Forelimb muscle (tissue), 1 donor: Measurements from ENCODE around the gene INHA. TPM values are rescaled to one million over a fixed set of nuclear protein-coding genes. Genes with fewer than 3 reads are reported as not detected.
A peak's percentile ranks its signal among the peaks of the same experiment; 100 is the strongest.

ENCODE experiments used
- DNase-seq: peaks from one replicate; pipeline ENCODE4 v3.0.0-alpha.2; 2013; ENCODE audit warnings: low read depth
- polyA plus RNA-seq: library from polyadenylated mRNA; unstranded; fragments of 120-200 nt; gene quantifications from one replicate; pipeline ENCODE4 v1.2.1, GENCODE V29; 2013; ENCODE audit not compliant: insufficient read length

INHA gene, protein sequence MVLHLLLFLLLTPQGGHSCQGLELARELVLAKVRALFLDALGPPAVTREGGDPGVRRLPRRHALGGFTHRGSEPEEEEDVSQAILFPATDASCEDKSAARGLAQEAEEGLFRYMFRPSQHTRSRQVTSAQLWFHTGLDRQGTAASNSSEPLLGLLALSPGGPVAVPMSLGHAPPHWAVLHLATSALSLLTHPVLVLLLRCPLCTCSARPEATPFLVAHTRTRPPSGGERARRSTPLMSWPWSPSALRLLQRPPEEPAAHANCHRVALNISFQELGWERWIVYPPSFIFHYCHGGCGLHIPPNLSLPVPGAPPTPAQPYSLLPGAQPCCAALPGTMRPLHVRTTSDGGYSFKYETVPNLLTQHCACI
- 0.37 TPM for polyA plus RNA-seq

DNA sequence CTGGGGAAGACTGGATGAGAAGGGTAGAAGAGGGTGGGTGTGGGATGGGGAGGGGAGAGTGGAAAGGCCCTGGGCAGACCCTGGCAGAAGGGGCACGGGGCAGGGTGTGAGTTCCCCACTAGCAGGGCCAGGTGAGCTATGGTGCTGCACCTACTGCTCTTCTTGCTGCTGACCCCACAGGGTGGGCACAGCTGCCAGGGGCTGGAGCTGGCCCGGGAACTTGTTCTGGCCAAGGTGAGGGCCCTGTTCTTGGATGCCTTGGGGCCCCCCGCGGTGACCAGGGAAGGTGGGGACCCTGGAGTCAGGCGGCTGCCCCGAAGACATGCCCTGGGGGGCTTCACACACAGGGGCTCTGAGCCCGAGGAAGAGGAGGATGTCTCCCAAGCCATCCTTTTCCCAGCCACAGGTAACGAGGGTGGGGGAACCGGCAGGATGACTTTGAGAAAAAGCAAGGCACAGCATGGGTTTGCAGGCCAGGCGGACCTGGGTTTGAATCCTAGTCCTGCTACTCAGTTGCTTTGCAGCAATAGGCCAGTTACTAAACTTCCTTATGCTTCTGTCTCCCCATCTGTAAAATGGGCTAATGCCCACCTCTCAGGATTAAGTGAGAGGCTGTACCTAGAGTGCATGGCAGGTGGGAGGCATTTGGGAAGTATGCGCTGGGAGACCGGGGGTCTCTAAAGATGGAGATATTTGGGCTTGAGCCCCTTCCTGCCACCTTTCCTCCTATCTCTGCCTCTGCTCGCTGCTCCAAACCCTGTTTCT lies at the start of gene INHA:
TSS of gene INHA (plus strand) at position 74 of the 765 bp plus-strand sequence. CDS start at position 139, 65 bp downstream.
- DNase-seq = no peak

DNA sequence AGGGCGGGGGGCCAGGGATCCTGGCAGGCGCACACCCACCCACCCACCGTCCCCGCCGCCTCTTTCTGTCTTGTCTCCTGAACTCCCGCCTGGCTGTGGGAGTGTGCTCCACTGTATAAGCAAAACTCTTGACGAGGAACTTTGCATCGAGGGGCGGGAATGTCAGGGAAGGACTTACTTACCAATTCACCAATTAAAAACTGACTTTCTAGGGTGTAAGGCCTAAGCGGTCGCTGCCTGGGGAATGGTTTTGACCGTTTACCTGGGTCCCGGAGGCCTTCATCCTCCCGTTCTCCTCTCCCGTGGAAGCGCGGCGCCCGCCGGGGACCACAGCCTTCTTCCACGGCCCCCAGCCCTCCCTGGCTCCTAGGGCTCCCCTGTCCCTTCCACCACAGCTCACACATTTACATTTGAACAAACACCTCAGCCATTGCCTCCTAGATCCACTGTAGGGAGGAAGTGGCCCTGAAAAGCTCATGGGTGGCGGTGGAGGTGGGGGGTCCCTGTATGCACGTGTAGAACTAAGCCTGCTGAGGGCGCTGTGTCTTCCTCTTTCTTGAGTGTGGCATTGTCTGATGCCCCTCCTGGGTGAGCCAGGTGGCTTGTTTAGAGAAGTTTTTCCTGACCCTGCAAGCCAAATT lies 49.0 kb upstream of the INHA start:
- no peak for DNase-seq

DNA sequence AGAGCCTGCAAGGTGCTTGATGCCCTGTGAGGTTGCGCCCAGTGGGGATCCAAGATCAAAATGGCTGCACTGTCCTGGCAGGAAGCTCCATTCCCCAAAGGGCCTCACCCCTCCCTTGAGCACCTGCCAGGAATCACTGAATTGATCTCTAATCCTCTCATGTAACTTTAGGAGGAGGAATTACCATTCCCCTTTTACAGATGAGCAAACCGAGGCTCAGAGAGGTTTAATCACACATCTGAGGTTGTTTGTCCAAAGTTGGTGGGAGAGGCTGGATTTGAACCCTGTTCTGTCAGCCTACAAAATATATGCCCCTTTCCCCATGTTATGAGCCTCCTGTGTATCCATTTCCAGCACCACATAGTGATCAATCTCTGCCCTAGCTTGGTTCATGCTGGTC lies 47.3 kb upstream of the INHA start:
- no peak for DNase-seq

DNA sequence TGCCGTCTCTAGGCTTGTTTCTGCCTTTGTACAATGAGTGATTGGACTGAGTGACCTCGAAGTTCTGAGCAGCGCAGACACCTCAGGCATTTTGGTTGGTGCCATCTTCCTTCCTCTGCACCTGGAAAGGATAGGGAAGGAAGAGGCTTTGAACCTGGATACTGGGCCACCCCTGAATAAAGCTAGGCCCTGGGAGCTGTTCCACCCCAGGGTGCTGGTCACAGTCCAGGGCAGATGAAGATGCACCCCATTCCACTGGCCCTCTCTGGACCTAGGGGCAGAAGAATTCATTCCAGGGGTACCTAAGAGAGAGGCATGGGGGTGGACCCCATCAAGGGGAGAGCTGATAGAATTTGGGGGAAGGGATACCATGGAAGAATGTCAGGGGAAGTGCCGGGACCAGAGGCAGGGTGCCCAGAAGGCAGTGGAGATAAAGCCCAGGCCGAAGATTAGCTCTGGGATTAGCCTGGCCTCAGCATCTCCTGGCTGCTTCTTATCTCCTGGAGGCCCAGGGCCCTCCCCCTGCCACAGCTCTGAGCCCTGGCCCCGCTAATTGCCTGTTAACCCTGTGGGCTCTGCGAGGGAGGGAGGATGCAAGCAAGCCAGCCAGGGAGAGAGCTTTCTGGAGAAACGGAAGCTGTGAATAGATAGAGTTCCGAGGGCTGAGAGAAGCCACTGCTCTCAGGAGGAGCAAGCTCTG lies 46.4 kb upstream of the INHA start:
- DNase-seq = no peak

DNA sequence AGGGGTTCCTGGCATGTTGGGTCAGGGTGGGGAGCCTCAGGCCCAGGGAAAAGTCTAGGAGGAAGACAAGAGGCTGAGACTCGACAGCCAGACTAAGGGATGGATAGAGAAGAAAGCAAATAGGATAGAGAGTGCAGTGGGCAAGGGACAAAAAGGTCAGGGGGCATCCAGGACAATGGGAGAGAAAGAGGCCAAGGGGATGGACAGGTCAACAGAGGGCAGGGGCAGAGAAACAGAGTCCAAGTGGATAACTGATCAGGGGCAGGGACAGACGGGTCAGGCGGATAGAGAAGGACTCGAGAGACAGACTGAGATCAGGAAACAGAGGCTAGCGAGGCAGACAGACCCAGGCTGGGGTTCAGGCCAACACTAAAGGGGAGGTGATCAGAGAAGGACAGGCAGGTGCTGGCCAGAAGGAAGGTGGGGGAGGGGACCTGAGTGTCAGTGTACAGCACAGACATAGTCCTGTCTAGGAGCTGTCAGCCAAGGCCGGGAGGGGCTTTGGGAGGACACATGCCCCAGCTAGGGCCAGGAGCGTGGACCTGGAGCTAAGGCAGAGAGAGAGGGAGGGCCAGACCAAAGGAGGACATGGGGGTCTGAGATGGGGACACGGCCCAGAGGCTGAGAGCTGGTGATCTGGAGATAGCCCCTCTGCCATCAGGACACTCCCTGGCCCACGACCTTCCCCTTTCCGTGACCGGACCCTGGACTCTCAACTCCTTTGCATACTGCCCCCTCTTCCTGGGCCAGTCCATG lies 45.6 kb upstream of the INHA start:
- DNase-seq = no peak

DNA sequence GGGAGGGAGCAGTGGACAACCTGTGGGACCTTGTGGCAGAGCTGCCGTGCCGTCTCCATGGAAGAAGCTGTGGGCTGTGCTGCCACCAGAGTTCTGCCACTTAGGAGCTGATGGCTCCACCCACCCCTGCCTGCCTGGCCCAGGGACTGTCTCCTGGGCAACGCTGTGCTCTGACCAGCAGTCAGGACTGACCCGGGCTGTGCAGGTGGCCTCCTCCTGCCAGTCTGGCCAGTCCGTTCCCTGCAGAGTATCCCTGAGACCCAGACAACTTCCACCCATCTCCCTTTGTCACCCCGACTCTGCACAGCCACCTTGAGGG lies 45.1 kb upstream of the INHA start:
- DNase-seq = no peak

DNA sequence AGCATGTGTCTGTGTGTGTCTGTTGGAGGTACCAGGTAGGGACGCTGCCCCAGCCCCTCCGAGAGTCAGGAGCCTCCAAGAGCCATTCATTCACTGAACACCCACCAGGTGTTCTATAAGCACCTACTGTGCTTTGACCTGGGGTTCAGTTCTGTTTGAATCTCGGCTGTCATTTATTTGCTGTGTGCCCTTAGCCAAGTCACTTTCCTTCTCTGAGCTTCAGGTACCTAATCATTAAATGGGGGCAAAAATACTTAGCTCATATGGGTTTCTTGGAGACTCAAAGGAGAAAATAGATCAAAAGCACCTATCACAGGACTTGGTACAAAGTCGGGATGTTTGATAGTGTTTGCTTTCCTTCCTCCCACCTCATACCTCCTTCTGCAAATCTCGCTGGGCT lies 44.6 kb upstream of the INHA start:
- no peak for DNase-seq

DNA sequence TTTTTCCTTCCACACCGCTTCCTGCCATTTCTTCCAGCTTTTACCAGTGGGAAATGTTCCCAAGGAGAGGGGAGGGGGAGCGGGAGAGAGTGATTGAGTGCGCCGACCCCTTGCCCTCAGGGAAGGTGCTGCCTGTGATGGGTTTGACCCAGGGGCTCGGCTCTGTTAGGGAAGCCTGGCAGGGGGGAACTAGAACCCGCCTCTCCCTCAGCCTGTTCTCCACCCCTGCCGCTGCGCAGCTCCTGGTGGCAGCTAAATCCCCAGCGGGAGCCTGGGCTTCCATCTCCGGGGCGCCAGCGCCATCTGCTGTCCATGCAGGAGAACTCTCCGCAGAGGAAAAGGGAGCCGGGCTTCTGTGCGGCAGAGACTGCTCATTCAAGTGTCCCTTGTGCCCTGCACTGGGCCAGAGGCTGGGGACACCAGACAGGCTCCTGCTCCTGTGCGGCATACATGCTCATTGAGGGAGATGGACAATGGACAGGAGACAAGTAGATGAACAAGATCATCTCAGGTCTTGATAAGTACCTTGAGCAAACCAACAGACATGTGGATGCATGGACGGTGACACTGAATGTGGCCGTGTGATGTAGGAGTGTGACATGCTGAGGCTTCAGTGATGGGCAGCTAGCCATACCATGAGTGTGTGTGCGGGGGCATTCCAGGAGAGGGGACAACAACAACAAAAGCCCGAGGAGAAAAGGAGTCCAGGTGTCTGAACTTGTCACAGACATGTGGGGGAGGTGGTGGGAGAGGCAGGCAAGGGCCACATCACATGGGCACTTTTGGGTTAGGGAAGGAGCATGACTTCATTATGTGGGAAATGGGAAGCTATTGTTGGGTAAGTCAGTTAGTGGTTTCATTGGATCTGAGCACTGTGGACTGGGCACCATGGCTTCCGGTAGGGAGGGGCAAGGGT lies 41.8 kb upstream of the INHA start:
- peak; percentile 69 for DNase-seq

DNA sequence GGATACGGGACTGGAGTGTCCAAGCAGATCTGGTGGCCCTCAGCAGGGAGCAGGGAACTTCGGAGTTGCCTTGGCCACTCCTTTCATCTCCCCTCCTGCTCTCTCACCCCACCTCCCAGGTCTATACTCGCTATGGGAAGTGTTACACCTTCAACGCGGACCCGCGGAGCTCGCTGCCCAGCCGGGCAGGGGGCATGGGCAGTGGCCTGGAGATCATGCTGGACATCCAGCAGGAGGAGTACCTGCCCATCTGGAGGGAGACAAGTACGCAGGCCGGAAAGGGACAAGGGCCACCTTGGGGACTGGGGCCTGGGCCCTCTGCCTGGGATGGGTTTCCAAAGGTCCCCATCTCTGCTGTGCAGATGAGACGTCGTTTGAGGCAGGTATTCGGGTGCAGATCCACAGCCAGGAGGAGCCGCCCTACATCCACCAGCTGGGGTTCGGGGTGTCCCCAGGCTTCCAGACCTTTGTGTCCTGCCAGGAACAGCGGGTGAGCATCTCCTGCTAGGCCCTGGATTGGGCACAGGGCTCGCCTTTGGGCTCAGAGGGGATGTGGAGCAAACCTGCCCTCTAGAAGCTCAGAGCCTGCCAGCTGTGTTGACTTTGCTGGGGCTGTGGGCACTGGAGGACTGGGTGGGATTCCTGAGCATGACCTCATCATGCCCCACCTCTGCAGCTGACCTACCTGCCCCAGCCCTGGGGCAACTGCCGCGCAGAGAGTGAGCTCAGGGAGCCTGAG lies 40.3 kb upstream of the INHA start:
- no peak for DNase-seq

DNA sequence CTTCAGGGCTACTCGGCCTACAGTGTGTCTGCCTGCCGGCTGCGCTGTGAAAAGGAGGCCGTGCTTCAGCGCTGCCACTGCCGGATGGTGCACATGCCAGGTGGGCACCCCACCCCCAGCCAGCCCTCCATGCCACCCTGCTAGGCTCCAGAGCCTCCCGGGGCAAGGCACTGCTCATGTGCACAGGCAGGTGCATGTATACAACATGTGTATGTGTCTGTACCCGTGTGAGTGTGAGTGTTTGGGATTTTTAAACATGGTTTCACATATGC lies 39.8 kb upstream of the INHA start:
- no peak for DNase-seq

DNA sequence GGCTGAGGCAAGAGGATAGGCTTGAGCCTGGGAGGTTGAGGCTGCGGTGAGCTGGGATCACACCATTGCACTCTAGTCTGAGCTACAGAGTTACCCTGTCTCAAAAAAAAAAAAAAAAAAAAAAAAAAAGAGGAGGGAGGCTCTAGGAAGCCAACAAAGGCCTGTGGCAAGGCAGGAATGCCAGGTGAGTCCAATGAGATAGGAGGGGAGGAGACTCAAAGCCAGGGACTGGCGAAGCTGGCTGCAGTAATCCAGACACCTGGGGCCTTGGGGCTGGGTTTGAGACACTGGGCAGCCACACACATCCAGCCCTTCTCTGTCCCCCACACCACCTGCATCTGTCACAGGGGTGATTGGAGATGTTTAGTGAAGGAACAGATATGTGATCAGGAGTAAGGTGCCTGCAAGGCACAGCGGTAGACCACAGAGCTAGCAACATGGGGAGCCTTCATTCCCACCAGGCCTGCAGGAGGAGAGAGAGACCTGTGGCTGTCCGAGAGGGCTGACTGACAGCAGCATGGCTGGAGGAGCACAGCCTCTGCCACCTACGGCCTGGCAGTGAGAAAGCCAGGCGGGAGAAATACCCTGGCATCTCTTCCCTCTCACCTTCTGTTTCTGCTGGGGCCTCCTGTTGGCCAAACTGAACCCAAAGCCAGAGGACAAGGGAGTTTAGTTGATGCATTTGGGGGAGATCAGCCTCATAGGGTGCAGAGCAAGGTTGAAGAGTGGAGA lies 38.0 kb upstream of the INHA start:
- no peak for DNase-seq

DNA sequence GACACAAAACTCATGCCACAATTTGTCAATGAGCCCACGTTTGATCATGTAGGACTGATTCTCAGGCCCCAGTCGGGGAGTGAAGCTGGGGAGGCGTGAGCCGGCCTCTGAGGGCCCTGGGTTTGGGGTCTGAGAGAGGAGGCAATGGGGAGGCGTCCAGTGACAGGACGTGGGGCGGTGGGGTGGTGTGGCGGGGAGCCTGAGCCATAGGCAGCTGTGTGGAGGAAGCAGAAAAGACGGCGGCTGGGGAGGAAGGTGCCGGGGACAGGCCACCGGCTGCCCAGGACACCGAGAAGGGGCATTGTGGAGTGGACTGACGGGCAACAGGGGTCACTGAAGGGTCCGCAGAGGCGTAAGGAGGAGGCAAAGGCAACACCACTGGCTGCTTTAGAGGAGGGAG lies 35.7 kb upstream of the INHA start:
- DNase-seq = no peak

DNA sequence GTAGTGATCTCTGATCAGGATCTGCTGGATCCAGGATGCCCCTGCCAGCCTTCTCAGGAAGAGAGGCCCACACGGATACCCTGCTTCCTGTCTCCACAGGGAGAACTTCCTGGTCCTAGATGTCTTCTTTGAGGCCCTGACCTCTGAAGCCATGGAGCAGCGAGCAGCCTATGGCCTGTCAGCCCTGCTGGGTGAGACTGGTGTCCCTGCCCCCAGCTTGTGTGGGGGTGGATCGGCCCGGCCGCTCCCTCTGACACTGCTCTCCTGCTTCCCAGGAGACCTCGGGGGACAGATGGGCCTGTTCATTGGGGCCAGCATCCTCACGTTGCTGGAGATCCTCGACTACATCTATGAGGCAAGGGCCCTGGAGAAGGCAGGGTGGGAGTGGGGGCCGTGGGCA lies 35.1 kb upstream of the INHA start:
- DNase-seq = no peak

DNA sequence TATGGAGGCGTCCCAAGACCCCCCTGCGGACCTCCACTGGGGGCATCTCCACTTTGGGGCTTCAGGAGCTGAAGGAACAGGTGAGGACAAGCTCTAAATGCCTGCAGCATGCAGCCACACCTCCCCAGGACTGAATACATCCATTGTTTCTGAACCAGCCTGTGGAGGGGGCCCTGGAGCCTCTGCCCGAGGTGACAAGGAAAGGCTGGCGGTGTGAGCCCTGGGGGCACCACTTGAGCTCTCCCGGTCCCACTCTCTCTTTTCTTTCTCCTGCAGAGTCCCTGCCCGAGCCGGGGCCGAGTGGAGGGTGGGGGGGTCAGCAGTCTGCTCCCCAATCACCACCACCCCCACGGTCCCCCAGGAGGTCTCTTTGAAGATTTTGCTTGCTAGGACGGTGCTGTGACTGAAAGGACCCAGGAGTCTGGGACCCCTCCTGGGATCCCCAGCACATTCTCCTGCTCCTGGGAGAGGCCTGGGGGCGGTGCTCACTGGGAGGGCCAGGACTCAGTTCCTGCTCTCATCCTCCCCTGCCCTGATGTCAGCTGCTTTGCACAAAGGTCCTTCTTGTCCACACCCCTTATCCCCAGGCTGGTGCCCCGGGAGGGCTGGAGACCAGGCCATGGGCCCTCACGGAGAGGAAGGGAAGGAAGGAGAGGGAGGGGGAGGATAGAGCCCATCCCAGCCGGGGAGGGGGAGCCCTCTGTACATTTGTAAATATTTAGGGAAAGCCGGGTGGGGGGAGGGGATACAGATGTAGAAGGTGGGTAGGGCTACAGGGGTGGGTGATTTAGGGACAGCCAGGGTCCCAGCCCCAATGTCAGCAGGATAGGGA lies 34.2 kb upstream of the INHA start:
- DNase-seq = no peak

DNA sequence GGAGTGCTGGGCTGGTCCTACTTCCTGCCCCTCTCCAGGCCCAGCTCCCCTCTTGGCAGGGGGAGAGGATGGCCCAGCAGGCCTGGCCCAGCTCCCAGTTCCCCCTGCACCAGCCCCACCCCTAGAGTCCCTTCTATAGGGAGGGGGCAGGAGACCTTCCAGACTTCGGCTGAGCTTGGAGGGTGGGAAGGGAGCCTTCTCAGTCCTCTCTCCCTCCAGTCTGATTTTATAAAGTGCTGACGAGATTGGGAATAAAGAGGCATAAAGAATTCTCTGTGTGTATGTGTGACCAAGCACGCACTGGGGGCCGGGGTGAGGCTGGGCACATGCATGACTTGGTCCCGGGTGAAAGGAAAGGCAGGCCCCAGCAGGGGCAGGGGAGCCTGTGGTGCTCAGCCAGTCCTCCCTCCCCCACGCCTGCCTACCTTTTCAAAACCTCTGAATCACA lies 33.6 kb upstream of the INHA start:
- no peak for DNase-seq

DNA sequence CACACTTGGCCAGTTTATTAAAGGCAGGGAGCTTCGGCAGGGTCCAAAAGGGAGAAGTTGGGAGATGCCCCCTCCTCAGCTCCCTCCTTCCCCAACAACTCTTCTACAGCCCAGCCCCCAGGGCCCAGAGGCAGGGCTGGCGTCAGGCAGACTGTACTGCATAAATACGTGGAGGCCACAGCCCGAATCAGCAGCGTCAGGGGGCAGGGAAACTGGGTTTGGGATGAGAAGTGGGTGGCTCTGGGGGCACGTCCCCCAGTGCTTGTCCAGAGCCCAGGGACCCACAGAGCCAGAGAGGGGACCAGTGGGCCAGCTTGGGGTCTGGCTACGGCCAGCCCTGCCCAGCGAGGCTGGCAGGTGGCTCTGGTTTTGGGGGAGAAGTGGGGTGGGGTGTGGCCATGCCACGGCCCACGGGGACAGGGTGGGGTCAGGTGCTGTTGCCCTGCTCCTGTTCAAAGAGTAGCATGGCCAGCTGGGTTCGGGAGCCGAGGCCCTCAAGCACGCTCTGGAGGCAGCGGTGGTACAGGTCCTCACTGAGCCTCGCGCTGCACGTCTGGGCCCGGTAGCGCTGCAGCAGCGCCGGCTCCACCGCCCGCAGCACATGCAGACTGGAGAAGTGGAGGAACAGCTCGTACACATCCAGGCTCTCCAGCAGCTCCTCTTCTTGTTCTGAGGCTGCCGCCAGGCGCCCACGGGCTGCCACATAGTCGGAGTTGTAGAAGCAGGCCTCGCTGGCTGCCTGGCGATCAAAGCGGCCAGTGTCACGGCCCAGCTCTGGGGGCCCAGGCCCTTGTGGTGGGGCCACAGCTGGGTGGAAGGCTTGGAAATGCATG lies 32.9 kb upstream of the INHA start:
- no peak for DNase-seq

DNA sequence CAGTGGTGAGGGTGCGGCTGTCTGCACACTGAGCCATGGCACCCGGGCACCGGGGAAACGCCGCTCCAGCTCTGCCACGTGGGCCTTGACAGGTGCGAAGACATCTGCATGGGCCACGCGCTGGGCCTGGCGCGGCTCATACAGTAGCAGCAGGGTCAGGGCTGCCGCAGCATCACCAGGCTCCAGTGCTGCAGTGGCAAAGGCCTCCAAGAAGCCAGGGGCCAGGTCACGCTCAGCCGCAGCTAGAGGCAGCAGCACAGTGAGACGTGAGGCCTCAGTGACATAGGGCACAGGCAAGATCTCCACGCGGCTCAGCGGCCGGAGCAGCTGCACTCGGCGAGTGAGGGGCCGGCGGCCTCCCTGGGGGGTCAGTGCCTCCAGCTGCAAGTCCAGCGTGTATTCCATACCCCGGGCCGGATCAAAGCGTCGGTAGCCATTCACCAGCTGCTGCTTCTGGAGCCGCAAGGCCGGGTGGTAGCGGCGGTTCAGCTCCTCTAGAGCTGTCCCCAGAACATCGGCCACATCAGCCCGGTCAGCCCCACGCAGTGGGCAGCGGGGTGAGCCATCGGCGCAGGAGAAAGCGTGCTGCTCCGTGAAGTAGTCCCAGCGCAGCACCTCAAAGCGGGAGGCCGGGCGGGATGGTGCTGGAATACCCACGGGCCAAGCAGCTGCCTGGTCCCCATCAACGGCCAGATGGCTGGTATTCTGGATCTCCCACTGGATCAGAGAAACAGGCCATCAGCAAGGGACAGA lies 32.0 kb upstream of the INHA start:
- no peak for DNase-seq
